ENCODE results near the gene APMAP. TPM values are rescaled to one million over a fixed set of nuclear protein-coding genes. Genes with fewer than 3 reads are reported as not detected.

Gene APMAP
- polyA plus RNA-seq, 6 donors from 2014 or later: 41.4 to 71.6 (median 48.7) TPM

- Mint-ChIP-seq H3K9me3 (peaks cover 0 to 2% (median 0%) of the 10 kb centered on the region in 7 donors), H3K36me3 (no peaks in the 10 kb centered on the region), H3K27me3 (no peaks in the 10 kb centered on the region), H3K27ac (peak overlapping the region in 2 of 6 donors; percentile 30 to 72), H3K4me3 (peak overlapping the region in 1 of 8 donors; percentile 48), H3K4me1 (peaks cover 26 to 35% (median 27%) of the 10 kb centered on the region in 3 donors)
- DNase-seq (no peak), ATAC-seq (ENCODE audit: low read depth in 2 of 2) (no peak)
These were observed 4.2 kb upstream of the APMAP start for GRCh38 chr20:24996449-24997377.

- H3K27ac Mint-ChIP-seq: peak overlapping the region in 2 of 6 donors; percentile 72 to 75
- no peak for ATAC-seq (ENCODE audit: low read depth in 2 of 2)
- H3K4me3 Mint-ChIP-seq: no peak overlapping the region
- H3K4me1 Mint-ChIP-seq: peaks cover 32 to 42% (median 34%) of the 10 kb centered on the region in 3 donors
- H3K27me3 Mint-ChIP-seq: no peaks in the 10 kb centered on the region
- DNase-seq: no peak
- no peaks in the 10 kb centered on the region for H3K36me3 Mint-ChIP-seq
- H3K9me3 Mint-ChIP-seq: peaks cover 0 to 2% (median 0%) of the 10 kb centered on the region in 7 donors
These were observed 3.3 kb upstream of the APMAP start for GRCh38 chr20:24995741-24996448.

- Mint-ChIP-seq H3K36me3 (no peaks in the 10 kb centered on the region), H3K27ac (peak overlapping the region; percentile 68 to 99 (median 94)), H3K27me3 (no peaks in the 10 kb centered on the region), H3K4me1 (peaks cover 38 to 42% (median 41%) of the 10 kb centered on the region in 3 donors), H3K9me3 (no peaks in the 10 kb centered on the region), H3K4me3 (peak overlapping the region in 7 of 8 donors; percentile 40 to 95 (median 72))
- ATAC-seq (ENCODE audit: low read depth in 2 of 2) (peak; percentile 29 to 42), DNase-seq (peak; percentile 82)
These were observed 2.2 kb upstream of the APMAP start for GRCh38 chr20:24994470-24995368.

GRCh38 chr20:24994186-24994465 is 1.6 kb upstream of the APMAP start:
- Mint-ChIP-seq H3K9me3 (no peaks in the 10 kb centered on the region), H3K27ac (peak overlapping the region in 5 of 6 donors; percentile 14 to 99 (median 94)), H3K4me3 (peak overlapping the region in 7 of 8 donors; percentile 5 to 96 (median 78)), H3K36me3 (no peaks in the 10 kb centered on the region), H3K27me3 (no peaks in the 10 kb centered on the region), H3K4me1 (peaks cover 38 to 43% (median 42%) of the 10 kb centered on the region in 3 donors)
- DNase-seq (no peak), ATAC-seq (ENCODE audit: low read depth in 2 of 2) (no peak)

GRCh38 chr20:24993337-24994185 is 1.0 kb upstream of the APMAP start:
- H3K4me1 Mint-ChIP-seq: peaks cover 35 to 47% (median 45%) of the 10 kb centered on the region in 3 donors
- peak overlapping the region; percentile 97 to 99 (median 98) for H3K27ac Mint-ChIP-seq
- no peak for ATAC-seq (ENCODE audit: low read depth in 2 of 2)
- H3K27me3 Mint-ChIP-seq: no peaks in the 10 kb centered on the region
- H3K4me3 Mint-ChIP-seq: peak overlapping the region; percentile 53 to 97 (median 95)
- no peak for DNase-seq
- H3K36me3 Mint-ChIP-seq: no peaks in the 10 kb centered on the region
- no peaks in the 10 kb centered on the region for H3K9me3 Mint-ChIP-seq

GRCh38 chr20:24991897-24992486 is 559 bp downstream of the APMAP start:
- Mint-ChIP-seq H3K27ac (peak overlapping the region; percentile 86 to 99 (median 98)), H3K4me1 (peaks cover 34 to 50% (median 48%) of the 10 kb centered on the region in 3 donors), H3K36me3 (no peaks in the 10 kb centered on the region), H3K9me3 (no peaks in the 10 kb centered on the region), H3K27me3 (no peaks in the 10 kb centered on the region), H3K4me3 (peak overlapping the region; percentile 89 to 97 (median 95))
- ATAC-seq (ENCODE audit: low read depth in 2 of 2) (peak; percentile 2 to 9), DNase-seq (peak; percentile 5)

- Mint-ChIP-seq H3K4me1 (peaks cover 41 to 52% (median 50%) of the 10 kb centered on the region in 3 donors), H3K36me3 (no peaks in the 10 kb centered on the region), H3K9me3 (no peaks in the 10 kb centered on the region), H3K4me3 (peak overlapping the region in 5 of 8 donors; percentile 17 to 97 (median 95)), H3K27ac (peak overlapping the region in 4 of 6 donors; percentile 41 to 98 (median 54)), H3K27me3 (no peaks in the 10 kb centered on the region)
- DNase-seq (no peak), ATAC-seq (ENCODE audit: low read depth in 2 of 2) (no peak)
These were observed 1.7 kb downstream of the APMAP start for GRCh38 chr20:24990810-24991252.

- Mint-ChIP-seq H3K4me3 (no peak overlapping the region), H3K36me3 (peaks cover 0 to under 1% of the 10 kb centered on the region in 2 donors), H3K9me3 (no peaks in the 10 kb centered on the region), H3K27ac (no peak overlapping the region), H3K4me1 (peaks cover 31 to 51% (median 47%) of the 10 kb centered on the region in 3 donors), H3K27me3 (no peaks in the 10 kb centered on the region)
- DNase-seq (no peak), ATAC-seq (ENCODE audit: low read depth in 2 of 2) (no peak)
These were observed 3.4 kb downstream of the APMAP start for GRCh38 chr20:24989162-24989561.

GRCh38 chr20:24987873-24988835 is 4.4 kb downstream of the APMAP start:
- no peak overlapping the region for H3K4me3 Mint-ChIP-seq
- peaks cover under 1 to 4% of the 10 kb centered on the region in 2 donors for H3K36me3 Mint-ChIP-seq
- H3K4me1 Mint-ChIP-seq: peaks cover 21 to 41% (median 37%) of the 10 kb centered on the region in 3 donors
- ATAC-seq (ENCODE audit: low read depth in 2 of 2): no peak
- peak overlapping the region in 3 of 6 donors; percentile 38 to 49 (median 43) for H3K27ac Mint-ChIP-seq
- DNase-seq: no peak
- no peaks in the 10 kb centered on the region for H3K27me3 Mint-ChIP-seq
- H3K9me3 Mint-ChIP-seq: no peaks in the 10 kb centered on the region

- Mint-ChIP-seq H3K36me3 (peaks cover 9 to 10% of the 10 kb centered on the region in 2 donors), H3K27ac (no peak overlapping the region), H3K4me3 (no peak overlapping the region), H3K4me1 (peaks cover 24 to 50% (median 32%) of the 10 kb centered on the region in 3 donors), H3K9me3 (no peaks in the 10 kb centered on the region), H3K27me3 (no peaks in the 10 kb centered on the region)
- no peak for ATAC-seq (ENCODE audit: low read depth in 2 of 2)
- no peak for DNase-seq
These were observed 5.3 kb downstream of the APMAP start for GRCh38 chr20:24987244-24987643.

- DNase-seq (no peak), ATAC-seq (ENCODE audit: low read depth in 2 of 2) (no peak)
- Mint-ChIP-seq H3K9me3 (no peaks in the 10 kb centered on the region), H3K4me3 (no peak overlapping the region), H3K27me3 (no peaks in the 10 kb centered on the region), H3K27ac (no peak overlapping the region), H3K36me3 (peaks cover 13 to 16% of the 10 kb centered on the region in 2 donors), H3K4me1 (peaks cover 21 to 50% (median 25%) of the 10 kb centered on the region in 3 donors)
These were observed 6.0 kb downstream of the APMAP start for GRCh38 chr20:24986436-24987015.
